Kidney epithelial cell (primary cell): ENCODE data around the gene LMCD1. TPM values are rescaled to one million over a fixed set of nuclear protein-coding genes. Genes with fewer than 3 reads are reported as not detected.

Experiments
- DNase-seq: peaks from one replicate; pipeline ENCODE4 v3.0.0-alpha.2; 2010; ENCODE audit warnings: low read depth
- H3K27me3 ChIP-seq: 2 replicates; pipeline ENCODE4 v1.6.0; 2011; ENCODE audit warnings: low read length; ENCODE audit not compliant: control insufficient read depth, insufficient read depth
- H3K36me3 ChIP-seq: 2 replicates; pipeline ENCODE4 v1.5.1; 2011; ENCODE audit warnings: low read length; ENCODE audit not compliant: control insufficient read depth, insufficient read depth
- H3K4me3 ChIP-seq: 2 replicates; pipeline ENCODE4 v1.5.1; 2011; ENCODE audit warnings: low read depth, mild to moderate bottlenecking, control low read depth, low read length
- CTCF ChIP-seq: IDR thresholded peaks from 2 replicates; pipeline ENCODE4 v1.5.1; 2011; ENCODE audit warnings: mild to moderate bottlenecking, moderate library complexity, low read length, control low read depth, inconsistent platforms; ENCODE audit not compliant: insufficient read depth, poor library complexity, severe bottlenecking
- total RNA-seq: library from RNA; depleted of rRNA; stranded (reverse); fragments of >200 nt; gene quantifications from 2 replicates; pipeline ENCODE4 v1.2.3, GENCODE V29; 2015

Gene LMCD1
- total RNA-seq, 1 donor from 2014 or later = 264 TPM

- no peak for TF ChIP-seq CTCF
- no peaks in the 10 kb centered on the region for H3K36me3 ChIP-seq
- H3K27me3 ChIP-seq = no peaks in the 10 kb centered on the region
- DNase-seq = no peak
- no peak overlapping the region for H3K4me3 ChIP-seq
Measured at GRCh38 chr3:8457039-8457438, 44.6 kb upstream of the LMCD1 start.

DNA sequence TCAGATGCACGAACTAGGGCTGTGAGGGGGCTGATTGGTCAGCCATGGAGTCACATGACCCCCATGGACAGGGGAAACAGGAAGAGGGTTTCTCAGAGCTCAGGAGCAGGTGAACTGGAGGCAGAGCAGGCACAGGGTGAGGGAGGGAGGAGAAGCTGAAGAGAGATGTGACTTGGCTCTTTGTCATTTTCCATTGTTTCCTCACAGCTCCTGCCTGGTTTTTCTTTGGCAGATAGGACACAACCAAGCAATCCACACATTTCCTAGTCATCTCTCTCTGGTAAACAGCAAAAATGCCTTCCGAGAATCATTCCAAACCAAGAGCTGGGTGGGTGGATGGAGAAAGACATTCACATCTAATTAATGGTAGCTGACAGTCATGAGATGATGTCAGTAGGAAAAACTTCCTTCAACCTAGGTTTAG lies 43.4 kb upstream of the LMCD1 start:
- H3K36me3 ChIP-seq = no peaks in the 10 kb centered on the region
- DNase-seq = no peak
- H3K27me3 ChIP-seq = no peaks in the 10 kb centered on the region
- no peak overlapping the region for H3K4me3 ChIP-seq
- TF ChIP-seq CTCF = no peak

GRCh38 chr3:8458711-8459110 lies 42.9 kb upstream of the LMCD1 start:
- Histone ChIP-seq H3K36me3 (no peaks in the 10 kb centered on the region), H3K27me3 (no peaks in the 10 kb centered on the region), H3K4me3 (no peak overlapping the region)
- DNase-seq = no peak
- no peak for TF ChIP-seq CTCF

DNA sequence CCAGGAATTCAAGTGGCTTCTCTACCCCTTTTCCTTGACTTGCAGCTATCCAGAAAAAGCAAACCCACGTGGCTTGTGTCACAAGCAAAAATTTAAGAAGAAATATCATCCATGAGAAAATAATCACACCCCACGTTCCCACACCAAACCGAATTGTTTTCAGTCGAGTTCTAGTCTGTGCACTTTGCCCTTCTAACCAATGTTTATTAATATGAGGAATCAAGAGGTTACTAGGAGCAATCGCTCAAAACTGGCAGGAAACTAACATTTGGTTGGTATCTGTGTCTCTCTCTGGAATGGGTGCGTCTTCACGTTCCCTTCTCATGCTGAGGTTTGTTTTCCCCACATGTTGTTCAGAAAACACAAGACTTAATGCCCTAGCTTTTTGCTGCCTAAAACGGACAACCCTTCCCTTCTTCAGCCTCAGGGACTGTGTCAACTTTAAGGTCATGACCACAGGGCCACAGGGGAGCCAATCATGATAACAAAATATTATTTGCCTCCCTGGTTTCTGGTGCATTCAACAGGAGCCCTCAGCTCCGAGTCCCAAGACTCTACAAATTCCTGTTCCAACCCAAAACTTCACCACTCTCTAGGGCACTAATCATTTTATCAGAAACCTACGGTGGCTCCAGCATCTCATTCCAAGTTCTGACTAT lies 41.4 kb upstream of the LMCD1 start:
- no peak for TF ChIP-seq CTCF
- H3K36me3 ChIP-seq = no peaks in the 10 kb centered on the region
- H3K4me3 ChIP-seq = no peak overlapping the region
- H3K27me3 ChIP-seq = no peaks in the 10 kb centered on the region
- DNase-seq = no peak

GRCh38 chr3:8460815-8461456 lies 40.7 kb upstream of the LMCD1 start:
- Histone ChIP-seq H3K4me3 (no peak overlapping the region), H3K36me3 (no peaks in the 10 kb centered on the region), H3K27me3 (no peaks in the 10 kb centered on the region)
- no peak for DNase-seq
- TF ChIP-seq CTCF = no peak

DNA sequence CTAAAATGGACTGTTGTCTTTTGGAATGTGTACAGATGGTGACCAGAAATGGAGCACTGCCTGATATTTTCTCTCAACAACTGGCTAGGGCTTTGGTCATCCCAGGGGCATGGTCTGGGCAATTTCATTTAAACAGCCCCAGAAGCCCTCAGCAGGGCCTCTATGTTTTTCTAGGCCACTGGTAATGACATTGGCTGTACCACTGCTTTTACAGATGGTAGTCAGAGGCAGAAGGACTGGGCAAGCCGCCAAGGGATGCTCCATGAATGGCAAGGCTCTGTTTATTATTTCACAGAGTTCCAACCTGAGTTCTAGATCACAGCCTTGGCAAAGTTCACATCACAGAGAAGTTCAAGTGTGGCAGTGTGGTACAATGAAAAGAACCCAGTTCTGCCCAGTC lies 37.0 kb upstream of the LMCD1 start:
- H3K27me3 ChIP-seq = no peaks in the 10 kb centered on the region
- no peak overlapping the region for H3K4me3 ChIP-seq
- no peak for DNase-seq
- no peak for TF ChIP-seq CTCF
- H3K36me3 ChIP-seq = no peaks in the 10 kb centered on the region
